Ectodermal cell (in vitro differentiated cells): Measurements from ENCODE around the gene SORCS3.

Source experiments
- H3K27ac ChIP-seq: 2 replicates; pipeline ENCODE4 v1.7.0; 2013; ENCODE audit warnings: mild to moderate bottlenecking, low read depth, low read length; ENCODE audit not compliant: insufficient read depth, poor library complexity, severe bottlenecking
- H3K27me3 ChIP-seq: 2 replicates; pipeline ENCODE4 v1.7.0; 2013; ENCODE audit warnings: mild to moderate bottlenecking, low read length; ENCODE audit not compliant: insufficient read depth, control insufficient read depth, poor library complexity, severe bottlenecking
- H3K36me3 ChIP-seq: one replicate; pipeline ENCODE4 v1.7.0; 2013; ENCODE audit warnings: low read length; ENCODE audit not compliant: control insufficient read depth, insufficient read depth
- H3K4me1 ChIP-seq: one replicate; pipeline ENCODE4 v1.7.0; 2013; ENCODE audit warnings: low read length; ENCODE audit not compliant: control insufficient read depth, insufficient read depth
- H3K4me3 ChIP-seq: 2 replicates; pipeline ENCODE4 v1.7.0; 2013; ENCODE audit warnings: low read depth, low read length, control low read depth; ENCODE audit not compliant: insufficient read depth
- H3K9me3 ChIP-seq: 2 replicates; pipeline ENCODE4 v1.7.0; 2013; ENCODE audit warnings: mild to moderate bottlenecking, low read length, moderate library complexity; ENCODE audit not compliant: control insufficient read depth
- WGBS, 2 experiments: methylation state at CpG; one replicate each; pipeline ENCODE4 v1.1.7; 2013; ENCODE audit warnings: missing lambda C conversion rate in 2 of 2; 5-methylcytosine and 5-hydroxymethylcytosine counted together

The SORCS3 gene

GRCh38 chr10:105247831-105248499 is 606.9 kb downstream of the SORCS3 start:
- Histone ChIP-seq H3K27me3 (no peaks in the 10 kb centered on the region), H3K9me3 (no peaks in the 10 kb centered on the region), H3K4me1 (no peaks in the 10 kb centered on the region), H3K27ac (no peak overlapping the region), H3K36me3 (no peaks in the 10 kb centered on the region), H3K4me3 (no peak overlapping the region)
- WGBS, 2 experiments, result 91 to 97% methylated on average over 5 of the region's 5 CpGs

GRCh38 chr10:105252911-105253310 is 611.8 kb downstream of the SORCS3 start:
- no peaks in the 10 kb centered on the region for H3K27me3 ChIP-seq
- H3K36me3 ChIP-seq, result no peaks in the 10 kb centered on the region
- no peak overlapping the region for H3K4me3 ChIP-seq
- H3K27ac ChIP-seq, result no peak overlapping the region
- H3K9me3 ChIP-seq, result no peaks in the 10 kb centered on the region
- H3K4me1 ChIP-seq, result no peaks in the 10 kb centered on the region

- Histone ChIP-seq H3K4me1 (no peaks in the 10 kb centered on the region), H3K27ac (no peak overlapping the region), H3K27me3 (no peaks in the 10 kb centered on the region), H3K4me3 (no peak overlapping the region), H3K36me3 (no peaks in the 10 kb centered on the region), H3K9me3 (no peaks in the 10 kb centered on the region)
- 91 to 93% methylated on average over 7 to 8 of the region's 8 CpGs for WGBS, 2 experiments
Measured at GRCh38 chr10:105253515-105254212, 612.6 kb downstream of the SORCS3 start.

- Histone ChIP-seq H3K27me3 (no peaks in the 10 kb centered on the region), H3K27ac (no peak overlapping the region), H3K36me3 (no peaks in the 10 kb centered on the region), H3K9me3 (no peaks in the 10 kb centered on the region), H3K4me1 (no peaks in the 10 kb centered on the region), H3K4me3 (no peak overlapping the region)
- 89 to 95% methylated on average over 2 to 3 of the region's 3 CpGs for WGBS, 2 experiments
Measured at GRCh38 chr10:105258036-105258673, 617.1 kb downstream of the SORCS3 start.

GRCh38 chr10:105258674-105259065 is 617.6 kb downstream of the SORCS3 start:
- WGBS, 2 experiments, result 100% methylated on average over 1 of the region's 1 CpG; no CpG with 5 or more reads in 1 of the 2 experiments
- Histone ChIP-seq H3K4me1 (no peaks in the 10 kb centered on the region), H3K9me3 (no peaks in the 10 kb centered on the region), H3K27ac (no peak overlapping the region), H3K36me3 (no peaks in the 10 kb centered on the region), H3K27me3 (no peaks in the 10 kb centered on the region), H3K4me3 (no peak overlapping the region)

- Histone ChIP-seq H3K36me3 (no peaks in the 10 kb centered on the region), H3K4me3 (no peak overlapping the region), H3K27ac (no peak overlapping the region), H3K27me3 (no peaks in the 10 kb centered on the region), H3K4me1 (no peaks in the 10 kb centered on the region), H3K9me3 (no peaks in the 10 kb centered on the region)
- 94 to 100% methylated on average over 1 to 2 of the region's 2 CpGs for WGBS, 2 experiments
Measured at GRCh38 chr10:105259201-105259600, 618.1 kb downstream of the SORCS3 start.

- no peaks in the 10 kb centered on the region for H3K4me1 ChIP-seq
- no peaks in the 10 kb centered on the region for H3K27me3 ChIP-seq
- H3K4me3 ChIP-seq, result no peak overlapping the region
- H3K9me3 ChIP-seq, result no peaks in the 10 kb centered on the region
- WGBS, 2 experiments, result 100% methylated on average over 1 of the region's 2 CpGs; no CpG with 5 or more reads in 1 of the 2 experiments
- H3K36me3 ChIP-seq, result no peaks in the 10 kb centered on the region
- no peak overlapping the region for H3K27ac ChIP-seq
Measured at GRCh38 chr10:105262666-105263065, 621.6 kb downstream of the SORCS3 start.

GRCh38 chr10:105266966-105267539 is 626.0 kb downstream of the SORCS3 start:
- H3K27ac ChIP-seq, result no peak overlapping the region
- H3K9me3 ChIP-seq, result no peaks in the 10 kb centered on the region
- H3K27me3 ChIP-seq, result no peaks in the 10 kb centered on the region
- H3K4me3 ChIP-seq, result no peak overlapping the region
- H3K36me3 ChIP-seq, result no peaks in the 10 kb centered on the region
- 90 to 93% methylated on average over 7 of the region's 7 CpGs for WGBS, 2 experiments
- H3K4me1 ChIP-seq, result no peaks in the 10 kb centered on the region

GRCh38 chr10:105268961-105269360 is 627.9 kb downstream of the SORCS3 start:
- no peaks in the 10 kb centered on the region for H3K36me3 ChIP-seq
- no peaks in the 10 kb centered on the region for H3K9me3 ChIP-seq
- H3K4me1 ChIP-seq, result no peaks in the 10 kb centered on the region
- 88% methylated on average over 1 of the region's 1 CpG for WGBS, 2 experiments
- no peak overlapping the region for H3K27ac ChIP-seq
- H3K4me3 ChIP-seq, result no peak overlapping the region
- H3K27me3 ChIP-seq, result no peaks in the 10 kb centered on the region

GRCh38 chr10:105269689-105270088 is 628.6 kb downstream of the SORCS3 start:
- Histone ChIP-seq H3K4me1 (no peaks in the 10 kb centered on the region), H3K27ac (no peak overlapping the region), H3K9me3 (no peaks in the 10 kb centered on the region), H3K36me3 (no peaks in the 10 kb centered on the region), H3K4me3 (no peak overlapping the region), H3K27me3 (no peaks in the 10 kb centered on the region)
- WGBS, 2 experiments, result 96 to 98% methylated on average over 3 of the region's 3 CpGs
